Left ventricle myocardium inferior (tissue), 1 donor: ENCODE data around the gene STX1B. TPM values are rescaled to one million over a fixed set of nuclear protein-coding genes. Genes with fewer than 3 reads are reported as not detected.

Experiments
- DNase-seq: peaks from one replicate; pipeline ENCODE4 v3.0.0-alpha.2; 2020
- H3K27ac ChIP-seq: fragments of 200-600 bp; replicated peaks from 2 replicates; pipeline ENCODE4 v1.8.0; 2021
- H3K27me3 ChIP-seq: fragments of 200-600 bp; 2 replicates; pipeline ENCODE4 v1.8.0; 2021; ENCODE audit warnings: low read depth
- H3K36me3 ChIP-seq: fragments of 200-600 bp; 2 replicates; pipeline ENCODE4 v1.8.0; 2021
- H3K4me1 ChIP-seq: fragments of 200-600 bp; 2 replicates; pipeline ENCODE4 v1.8.0; 2021
- H3K4me3 ChIP-seq: fragments of 200-600 bp; 2 replicates; pipeline ENCODE4 v1.8.0; 2021; ENCODE audit warnings: mild to moderate bottlenecking, moderate library complexity
- H3K9me3 ChIP-seq: fragments of 200-600 bp; replicated peaks from 2 replicates; pipeline ENCODE4 v1.8.0; 2021
- intact Hi-C: fragments of 100-400 bp; cut with micrococcal nuclease; formaldehyde crosslinking; loops from one replicate; pipeline ENCODE4 v1.11.0; 2022
- total RNA-seq: library from RNA; stranded (reverse); fragmentation: NEBNext Ultra II Directional; extraction: Animal tissue kit (Norgen Biotek cat#: 25700); gene quantifications from one replicate; pipeline ENCODE4 v1.2.1, GENCODE V29; 2021
- TF ChIP-seq, protein P1 (sequence below): fragments of 200-600 bp; IDR thresholded peaks from 2 replicates; pipeline ENCODE4 v1.8.0; 2021; ENCODE audit warnings: antibody characterized with exemption, mild to moderate bottlenecking, borderline replicate concordance
- donor health status: DM: no; HTN: yes; CAD: no; lungs with severe emphysema.

STX1B gene
- total RNA-seq, 1 donor from 2014 or later, result 0.77 TPM

DNA sequence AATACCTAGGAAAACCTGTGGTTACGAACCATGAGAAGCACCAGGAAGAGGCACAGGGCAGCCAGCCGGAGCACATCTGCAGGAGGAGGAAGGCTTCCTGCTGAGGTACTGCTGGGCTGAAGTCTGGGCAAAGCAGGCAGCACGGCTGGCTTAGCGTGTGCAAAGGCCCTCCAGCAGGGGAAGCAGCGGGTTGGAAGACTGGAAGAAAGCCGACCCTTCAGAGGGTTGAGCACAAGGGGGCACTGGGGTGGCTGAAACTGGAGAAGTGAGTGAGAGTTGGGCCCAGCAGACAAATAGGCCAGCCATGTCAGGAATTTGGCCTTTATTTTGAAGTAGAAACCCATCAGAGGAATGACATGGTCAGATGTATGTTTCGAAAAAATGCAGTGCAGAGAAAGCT, 37.6 kb downstream of the STX1B start:
- no peaks in the 10 kb centered on the region for H3K27me3 ChIP-seq
- no peaks in the 10 kb centered on the region for H3K4me1 ChIP-seq
- no peaks in the 10 kb centered on the region for H3K9me3 ChIP-seq
- intact Hi-C loops, result no loop called here
- no peak for DNase-seq
- TF ChIP-seq, protein P1, sequence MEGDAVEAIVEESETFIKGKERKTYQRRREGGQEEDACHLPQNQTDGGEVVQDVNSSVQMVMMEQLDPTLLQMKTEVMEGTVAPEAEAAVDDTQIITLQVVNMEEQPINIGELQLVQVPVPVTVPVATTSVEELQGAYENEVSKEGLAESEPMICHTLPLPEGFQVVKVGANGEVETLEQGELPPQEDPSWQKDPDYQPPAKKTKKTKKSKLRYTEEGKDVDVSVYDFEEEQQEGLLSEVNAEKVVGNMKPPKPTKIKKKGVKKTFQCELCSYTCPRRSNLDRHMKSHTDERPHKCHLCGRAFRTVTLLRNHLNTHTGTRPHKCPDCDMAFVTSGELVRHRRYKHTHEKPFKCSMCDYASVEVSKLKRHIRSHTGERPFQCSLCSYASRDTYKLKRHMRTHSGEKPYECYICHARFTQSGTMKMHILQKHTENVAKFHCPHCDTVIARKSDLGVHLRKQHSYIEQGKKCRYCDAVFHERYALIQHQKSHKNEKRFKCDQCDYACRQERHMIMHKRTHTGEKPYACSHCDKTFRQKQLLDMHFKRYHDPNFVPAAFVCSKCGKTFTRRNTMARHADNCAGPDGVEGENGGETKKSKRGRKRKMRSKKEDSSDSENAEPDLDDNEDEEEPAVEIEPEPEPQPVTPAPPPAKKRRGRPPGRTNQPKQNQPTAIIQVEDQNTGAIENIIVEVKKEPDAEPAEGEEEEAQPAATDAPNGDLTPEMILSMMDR, result no peak
- no peak overlapping the region for H3K4me3 ChIP-seq
- no peak overlapping the region for H3K27ac ChIP-seq
- peaks cover 100% of the 10 kb centered on the region for H3K36me3 ChIP-seq

DNA sequence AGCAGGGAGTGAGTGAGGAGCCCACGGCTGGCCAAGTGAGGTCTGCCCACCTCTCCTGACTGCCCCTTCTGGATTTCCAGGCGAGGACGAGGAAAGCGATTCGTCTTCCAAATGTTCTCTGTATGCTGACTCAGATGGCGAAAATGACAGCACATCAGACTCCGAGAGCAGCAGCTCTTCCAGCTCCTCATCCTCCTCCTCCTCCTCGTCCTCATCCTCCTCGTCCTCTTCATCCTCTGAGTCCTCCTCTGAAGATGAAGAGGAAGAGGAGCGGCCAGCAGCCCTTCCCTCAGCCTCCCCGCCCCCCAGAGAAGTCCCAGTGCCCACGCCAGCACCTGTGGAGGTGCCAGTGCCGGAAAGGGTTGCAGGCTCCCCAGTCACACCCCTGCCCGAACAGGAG, 39.1 kb downstream of the STX1B start:
- Histone ChIP-seq H3K36me3 (peaks cover 100% of the 10 kb centered on the region), H3K27me3 (no peaks in the 10 kb centered on the region), H3K9me3 (no peaks in the 10 kb centered on the region), H3K27ac (no peak overlapping the region), H3K4me1 (no peaks in the 10 kb centered on the region), H3K4me3 (no peak overlapping the region)
- TF ChIP-seq, protein P1, result no peak
- no peak for DNase-seq
- intact Hi-C loops, result no loop called here

DNA sequence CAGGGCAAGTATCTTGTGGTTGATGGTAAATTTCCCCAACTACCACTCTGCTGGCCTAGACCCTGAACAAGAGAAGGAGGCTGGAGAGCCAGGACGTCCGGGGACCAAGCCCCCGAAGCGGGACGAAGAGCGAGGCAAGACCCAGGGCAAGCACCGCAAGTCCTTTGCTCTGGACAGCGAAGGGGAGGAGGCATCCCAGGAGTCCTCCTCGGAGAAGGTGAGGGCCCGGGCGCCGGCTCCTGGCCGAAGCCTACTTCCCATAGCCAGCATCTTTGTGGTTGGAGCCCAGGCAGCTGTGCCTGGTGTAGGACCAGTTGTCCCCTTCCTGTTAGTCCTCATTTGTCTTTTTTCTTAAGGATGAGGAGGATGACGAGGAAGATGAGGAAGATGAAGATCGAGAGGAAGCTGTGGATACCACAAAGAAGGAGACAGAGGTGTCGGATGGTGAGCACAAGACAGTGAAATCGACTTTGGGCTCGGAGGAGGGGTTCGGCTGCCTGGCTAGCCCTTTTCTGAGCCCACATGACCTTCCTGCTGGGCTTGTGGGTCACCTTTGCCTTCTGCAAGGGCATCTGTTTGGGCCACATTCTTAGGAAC, 41.1 kb downstream of the STX1B start:
- H3K36me3 ChIP-seq, result peaks cover 100% of the 10 kb centered on the region
- H3K4me1 ChIP-seq, result no peaks in the 10 kb centered on the region
- H3K4me3 ChIP-seq, result no peak overlapping the region
- TF ChIP-seq, protein P1, result no peak
- intact Hi-C loops, result no loop called here
- no peaks in the 10 kb centered on the region for H3K27me3 ChIP-seq
- no peak for DNase-seq
- no peak overlapping the region for H3K27ac ChIP-seq
- H3K9me3 ChIP-seq, result no peaks in the 10 kb centered on the region

DNA sequence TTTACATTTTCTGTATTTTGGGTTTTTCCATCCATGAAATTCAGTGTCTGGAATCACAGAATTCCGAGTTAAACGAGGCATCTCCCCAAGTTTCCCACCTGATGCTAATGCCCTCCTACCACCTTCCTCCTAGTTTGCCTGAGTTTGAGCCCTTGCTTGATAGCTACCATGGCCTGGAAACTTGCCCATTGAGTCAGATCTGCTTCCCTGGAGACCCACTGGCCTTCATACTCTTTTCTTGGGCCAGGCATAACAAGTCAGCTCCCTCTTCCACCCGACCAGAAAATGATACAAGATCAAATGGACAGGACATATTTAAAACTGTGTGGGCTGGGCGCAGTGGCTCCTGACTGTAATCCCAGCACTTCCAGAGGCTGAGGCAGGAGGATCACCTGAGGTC, 42.6 kb downstream of the STX1B start:
- no peak overlapping the region for H3K27ac ChIP-seq
- H3K4me3 ChIP-seq, result no peak overlapping the region
- H3K9me3 ChIP-seq, result no peaks in the 10 kb centered on the region
- DNase-seq, result no peak
- TF ChIP-seq, protein P1, result no peak
- H3K4me1 ChIP-seq, result no peaks in the 10 kb centered on the region
- intact Hi-C loops, result no loop called here
- no peaks in the 10 kb centered on the region for H3K27me3 ChIP-seq
- H3K36me3 ChIP-seq, result peaks cover 100% of the 10 kb centered on the region

DNA sequence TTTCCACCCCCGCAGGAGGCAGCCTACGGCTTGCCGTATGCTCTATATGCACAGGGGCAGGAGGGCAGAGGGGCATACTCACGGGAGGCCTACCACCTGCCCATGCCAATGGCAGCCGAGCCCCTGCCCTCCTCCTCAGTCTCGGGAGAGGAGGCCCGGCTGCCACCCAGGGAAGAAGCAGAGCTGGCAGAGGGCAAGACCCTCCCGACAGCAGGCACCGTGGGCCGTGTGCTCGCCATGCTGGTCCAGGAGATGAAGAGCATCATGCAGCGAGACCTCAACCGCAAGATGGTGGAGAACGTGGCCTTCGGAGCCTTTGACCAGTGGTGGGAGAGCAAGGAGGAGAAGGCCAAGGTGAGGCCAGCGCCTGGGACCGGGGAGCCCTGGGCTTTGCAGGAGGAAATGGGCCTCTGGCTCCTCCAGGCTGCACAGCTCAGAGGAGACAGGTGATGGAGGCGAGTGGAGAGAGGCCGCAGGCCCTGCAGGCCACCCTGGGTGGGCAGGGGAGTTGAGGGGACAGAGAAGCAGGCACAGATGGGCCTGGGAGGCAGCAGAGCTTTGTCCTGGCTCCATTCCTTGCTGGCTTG, 44.3 kb downstream of the STX1B start:
- Histone ChIP-seq H3K4me3 (no peak overlapping the region), H3K36me3 (peaks cover 100% of the 10 kb centered on the region), H3K9me3 (no peaks in the 10 kb centered on the region), H3K4me1 (no peaks in the 10 kb centered on the region), H3K27ac (no peak overlapping the region), H3K27me3 (no peaks in the 10 kb centered on the region)
- intact Hi-C loops, result no loop called here
- DNase-seq, result no peak
- TF ChIP-seq, protein P1, result no peak
